ENCODE data around the gene GJC2.
"Not testable (repeated sequence)": the region's sequence is repeated elsewhere in the genome, so short reads cannot be mapped to it uniquely, and the experiment has no call there.

GJC2 gene

GRCh38 chr1:228173528-228174481, 24.1 kb downstream of the GJC2 start:
- not testable (repeated sequence) for DNase-seq (ENCODE audit: low spot score)

- no peak for DNase-seq (ENCODE audit: low spot score)
Observed at GRCh38 chr1:228174482-228175315, 25.0 kb downstream of the GJC2 start.

GRCh38 chr1:228175316-228176023, 25.7 kb downstream of the GJC2 start:
- DNase-seq (ENCODE audit: low spot score): no peak

DNA sequence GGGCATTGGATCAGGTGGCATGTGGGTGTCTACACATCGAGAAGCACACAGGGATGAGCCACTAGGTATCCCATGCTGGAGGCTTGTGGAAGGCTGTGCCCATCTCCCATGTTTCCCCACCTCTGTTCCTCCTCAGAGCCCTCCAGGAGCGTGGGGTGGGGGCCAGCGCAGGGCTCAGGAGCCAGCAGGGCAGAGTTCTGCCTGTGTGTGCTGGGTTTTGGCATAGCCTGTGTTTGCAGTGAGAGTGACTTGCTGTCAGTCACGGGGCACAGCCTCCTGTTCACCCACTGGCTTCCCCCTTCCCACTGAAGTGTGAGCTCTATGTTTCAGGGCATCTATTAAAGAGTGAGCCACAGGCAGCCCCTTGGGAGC, 26.3 kb downstream of the GJC2 start:
- no peak for DNase-seq (ENCODE audit: low spot score)

DNA sequence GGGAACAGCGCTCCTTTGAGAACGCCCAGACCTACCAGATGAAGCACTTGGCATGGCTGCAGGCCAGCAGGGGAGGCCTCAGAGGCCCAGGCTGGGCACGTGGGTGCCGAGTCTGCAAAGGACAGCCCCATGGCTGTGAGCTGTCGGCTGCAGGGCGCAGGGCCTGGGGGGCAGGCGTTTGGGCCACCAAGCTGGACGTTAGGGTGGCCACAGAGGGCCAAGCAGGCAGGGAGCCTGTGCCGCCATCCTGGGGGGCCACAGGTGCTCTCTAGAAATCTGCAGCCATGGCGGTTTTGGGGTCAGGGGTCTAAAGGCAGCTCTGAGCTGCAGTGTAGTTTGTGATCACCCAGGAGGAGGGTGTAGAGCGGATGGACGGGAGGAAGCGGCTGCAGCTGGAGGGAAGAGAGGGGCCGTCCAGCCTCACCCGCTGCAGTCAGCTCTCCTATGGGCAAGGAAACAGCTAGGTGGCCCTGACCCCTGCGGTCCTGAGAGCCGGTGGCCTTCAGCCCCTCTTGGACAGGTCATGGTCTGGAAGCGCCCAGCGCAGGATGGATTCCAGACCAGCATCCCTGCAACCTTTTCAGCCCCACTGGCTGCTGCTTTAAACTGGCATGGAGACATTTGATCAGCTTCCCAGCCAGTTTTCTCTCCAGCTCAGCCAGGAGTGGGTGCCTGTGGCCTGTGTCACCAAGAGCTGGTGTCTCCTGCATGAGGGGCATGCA, 26.9 kb downstream of the GJC2 start:
- DNase-seq (ENCODE audit: low spot score): peak; percentile 28

DNA sequence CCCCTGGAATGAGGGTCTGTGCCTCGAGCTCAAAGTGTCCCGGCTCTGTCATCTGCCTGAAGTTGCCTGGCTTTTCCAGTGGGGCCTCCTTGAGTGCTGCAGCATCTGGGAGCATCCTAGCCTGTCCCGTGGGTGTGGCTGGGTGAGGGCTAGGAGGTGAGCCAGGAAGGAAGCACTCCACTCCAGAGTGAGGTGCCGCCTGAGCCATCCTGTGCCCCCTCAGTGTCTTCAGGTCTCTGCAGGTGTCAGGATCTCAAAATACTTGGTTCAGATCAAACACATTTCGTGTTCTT, 27.4 kb downstream of the GJC2 start:
- no peak for DNase-seq (ENCODE audit: low spot score)

- DNase-seq (ENCODE audit: low spot score): no peak
Observed at GRCh38 chr1:228177721-228178710, 28.3 kb downstream of the GJC2 start.

DNA sequence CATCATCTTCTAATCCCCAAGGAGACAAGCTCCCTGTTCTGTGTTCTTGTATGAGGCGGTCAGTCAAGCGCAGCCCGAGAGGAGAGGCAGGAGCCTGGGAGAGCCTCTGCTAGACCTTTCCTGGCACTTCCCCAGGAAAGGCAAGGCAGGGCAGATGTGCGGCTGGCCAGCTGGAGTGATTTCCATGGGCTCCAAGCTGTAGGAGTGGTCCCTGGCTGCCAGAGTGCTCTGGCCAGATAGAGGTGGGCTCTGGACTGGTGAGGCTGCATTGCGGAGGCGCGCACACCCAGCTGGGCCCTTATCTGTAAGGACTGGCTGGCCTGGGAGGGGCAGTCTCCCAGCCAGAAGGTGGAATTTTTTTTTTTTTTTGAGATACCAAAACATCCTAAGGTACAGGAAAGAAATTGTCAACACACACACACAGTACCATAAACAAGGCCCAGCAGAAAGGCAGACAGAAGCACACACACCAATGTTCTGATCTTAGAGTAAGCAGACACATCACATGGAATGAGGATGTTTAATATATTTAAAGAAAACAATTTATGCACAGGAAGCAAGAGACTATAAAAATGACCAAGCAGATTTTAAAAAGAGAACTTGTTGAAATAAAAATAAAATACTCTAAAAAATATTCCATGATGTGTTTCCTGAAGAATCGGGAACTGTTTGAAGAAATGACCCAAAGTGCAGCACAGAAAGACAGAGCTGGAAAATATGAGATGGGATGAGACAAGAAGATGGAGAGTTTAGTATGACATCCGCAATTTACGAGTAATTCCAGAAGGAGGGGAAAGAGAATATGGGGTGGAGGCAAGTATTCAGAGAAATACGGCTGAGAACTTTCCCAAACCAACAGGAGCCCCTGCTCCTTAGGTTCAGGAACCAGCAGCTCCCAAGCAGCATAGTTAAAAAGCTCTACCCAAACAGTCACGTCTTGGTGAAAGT, 29.3 kb downstream of the GJC2 start:
- DNase-seq (ENCODE audit: low spot score): no peak

GRCh38 chr1:228180271-228180958, 30.7 kb downstream of the GJC2 start:
- no peak for DNase-seq (ENCODE audit: low spot score)

- no peak for DNase-seq (ENCODE audit: low spot score)
Observed at GRCh38 chr1:228180959-228181644, 31.4 kb downstream of the GJC2 start.

DNA sequence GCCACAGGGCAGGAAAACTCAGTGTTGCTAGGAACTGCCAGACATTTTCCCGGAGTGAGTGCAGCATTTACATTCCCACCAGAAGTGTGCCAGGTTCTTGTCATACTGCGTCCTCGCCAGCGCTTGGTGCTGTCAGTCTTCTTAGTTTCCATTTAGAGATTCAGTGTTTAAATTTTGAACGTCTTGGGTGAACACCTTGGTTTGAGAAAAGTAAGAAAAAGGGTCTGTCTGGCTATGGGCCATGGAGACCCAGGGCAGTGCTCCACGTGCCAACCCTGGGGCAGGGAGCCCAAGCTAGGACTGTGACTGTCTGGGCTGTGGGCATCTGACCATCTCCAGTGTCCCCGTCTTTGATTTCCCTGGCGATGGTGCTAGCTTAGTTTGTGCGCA, 31.9 kb downstream of the GJC2 start:
- DNase-seq (ENCODE audit: low spot score): no peak

DNA sequence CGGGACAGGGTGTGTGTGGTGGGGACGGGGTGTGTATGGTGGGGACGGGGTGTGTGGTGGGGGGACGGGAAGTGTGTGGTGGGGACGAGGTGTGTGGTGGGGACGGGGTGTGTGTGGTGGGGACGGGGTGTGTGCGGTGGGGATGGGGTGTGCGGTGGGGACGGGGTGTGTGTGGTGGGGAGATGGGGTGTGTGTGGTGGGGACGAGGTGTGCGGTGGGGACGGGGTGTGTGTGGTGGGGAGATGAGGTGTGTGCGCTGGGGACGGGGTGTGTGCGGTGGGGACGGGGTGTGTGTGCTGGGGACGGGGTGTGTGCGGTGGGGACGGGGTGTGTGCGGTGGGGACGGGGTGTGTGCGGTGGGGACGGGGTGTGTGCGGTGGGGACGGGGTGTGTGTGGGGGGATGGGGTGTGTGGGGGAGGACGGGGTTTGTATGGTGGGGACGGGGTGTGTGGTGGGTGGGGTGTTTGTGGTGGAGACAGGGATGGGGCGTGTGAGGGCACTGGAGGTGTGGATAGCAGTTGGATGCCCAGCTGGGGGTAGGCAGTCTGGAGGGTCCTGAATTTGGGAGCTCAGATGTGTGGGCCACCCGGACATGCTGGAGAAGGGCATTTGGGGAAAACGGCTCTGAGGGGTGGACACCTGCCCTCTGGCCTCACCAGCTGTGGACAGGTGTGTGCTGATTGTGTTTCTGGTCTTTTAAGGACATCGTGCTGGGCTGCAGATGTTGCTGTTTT, 32.7 kb downstream of the GJC2 start:
- no peak for DNase-seq (ENCODE audit: low spot score)

GRCh38 chr1:228184152-228184551, 34.4 kb downstream of the GJC2 start:
- DNase-seq (ENCODE audit: low spot score): no peak

DNA sequence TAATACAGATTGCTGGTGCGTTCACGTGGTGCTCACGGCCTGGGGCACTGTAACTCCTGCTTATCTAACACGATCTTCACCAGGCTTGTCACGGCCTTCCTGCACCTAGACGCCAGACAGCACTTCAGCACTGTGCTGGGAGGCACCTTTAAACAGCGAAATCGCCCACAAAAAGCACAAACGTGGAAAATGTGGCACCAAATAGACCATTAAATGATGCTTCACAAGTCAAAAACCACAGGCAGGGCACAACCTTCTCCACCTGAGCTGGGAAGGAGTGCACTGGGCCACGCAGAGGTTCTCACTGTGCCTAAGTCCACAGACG, 35.9 kb downstream of the GJC2 start:
- DNase-seq (ENCODE audit: low spot score): no peak

GRCh38 chr1:228188249-228188648, 38.5 kb downstream of the GJC2 start:
- not testable (repeated sequence) for DNase-seq (ENCODE audit: low spot score)

GRCh38 chr1:228190182-228190581, 40.5 kb downstream of the GJC2 start:
- DNase-seq (ENCODE audit: low spot score): no peak

- DNase-seq (ENCODE audit: low spot score): no peak
Observed at GRCh38 chr1:228190778-228191177, 41.0 kb downstream of the GJC2 start.

DNA sequence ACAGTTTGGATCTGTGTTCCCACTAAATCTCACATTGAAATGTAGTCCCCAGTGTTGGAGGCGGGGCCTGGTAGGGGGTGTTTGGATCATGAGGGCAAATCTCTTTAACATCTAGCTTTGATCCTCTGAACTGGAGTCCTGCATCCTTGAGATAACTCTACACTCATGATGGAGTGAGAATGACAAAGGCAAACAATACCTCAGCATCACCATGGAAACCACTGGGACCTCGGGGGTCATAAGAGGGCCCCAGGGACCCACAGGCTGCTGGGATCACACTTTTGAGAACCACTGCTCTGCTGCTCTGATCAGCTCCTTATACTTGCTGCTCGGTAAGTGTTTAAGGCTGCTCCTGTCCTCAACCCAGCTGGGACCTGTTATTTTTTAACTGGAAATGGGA, 44.7 kb downstream of the GJC2 start:
- DNase-seq (ENCODE audit: low spot score): no peak
